Nephron progenitor cell (in vitro differentiated cells): ENCODE measurements around the gene PHRF1.
A peak's percentile ranks its signal among the peaks of the same experiment; 100 is the strongest.

Experiments used
- DNase-seq: peaks from one replicate; pipeline ENCODE4 v3.0.0; 2021
- H3K27ac Mint-ChIP-seq: 2 replicates; pipeline ENCODE4 v1.8.0; 2021; ENCODE audit warnings: mild to moderate bottlenecking, moderate library complexity, mixed read lengths
- H3K27me3 Mint-ChIP-seq: 2 replicates; pipeline ENCODE4 v1.8.0; 2021; ENCODE audit warnings: mild to moderate bottlenecking, low read depth, mixed read lengths; ENCODE audit not compliant: poor library complexity
- H3K36me3 Mint-ChIP-seq: 2 replicates; pipeline ENCODE4 v1.8.0; 2021; ENCODE audit warnings: low read depth, mixed read lengths
- H3K4me1 Mint-ChIP-seq: 2 replicates; pipeline ENCODE4 v1.8.0; 2021; ENCODE audit warnings: mixed read lengths
- H3K4me3 Mint-ChIP-seq: 2 replicates; pipeline ENCODE4 v1.8.0; 2021; ENCODE audit warnings: mild to moderate bottlenecking, moderate library complexity, mixed read lengths
- H3K9me3 Mint-ChIP-seq: 2 replicates; pipeline ENCODE4 v1.8.0; 2021; ENCODE audit warnings: mild to moderate bottlenecking, moderate library complexity, mixed read lengths
- TF ChIP-seq, protein P1 (sequence below): fragments of 200-600 bp; sonication (generic); IDR thresholded peaks from 2 replicates; pipeline ENCODE4 v1.5.0; 2021; ENCODE audit warnings: antibody characterized with exemption

Gene PHRF1

DNA sequence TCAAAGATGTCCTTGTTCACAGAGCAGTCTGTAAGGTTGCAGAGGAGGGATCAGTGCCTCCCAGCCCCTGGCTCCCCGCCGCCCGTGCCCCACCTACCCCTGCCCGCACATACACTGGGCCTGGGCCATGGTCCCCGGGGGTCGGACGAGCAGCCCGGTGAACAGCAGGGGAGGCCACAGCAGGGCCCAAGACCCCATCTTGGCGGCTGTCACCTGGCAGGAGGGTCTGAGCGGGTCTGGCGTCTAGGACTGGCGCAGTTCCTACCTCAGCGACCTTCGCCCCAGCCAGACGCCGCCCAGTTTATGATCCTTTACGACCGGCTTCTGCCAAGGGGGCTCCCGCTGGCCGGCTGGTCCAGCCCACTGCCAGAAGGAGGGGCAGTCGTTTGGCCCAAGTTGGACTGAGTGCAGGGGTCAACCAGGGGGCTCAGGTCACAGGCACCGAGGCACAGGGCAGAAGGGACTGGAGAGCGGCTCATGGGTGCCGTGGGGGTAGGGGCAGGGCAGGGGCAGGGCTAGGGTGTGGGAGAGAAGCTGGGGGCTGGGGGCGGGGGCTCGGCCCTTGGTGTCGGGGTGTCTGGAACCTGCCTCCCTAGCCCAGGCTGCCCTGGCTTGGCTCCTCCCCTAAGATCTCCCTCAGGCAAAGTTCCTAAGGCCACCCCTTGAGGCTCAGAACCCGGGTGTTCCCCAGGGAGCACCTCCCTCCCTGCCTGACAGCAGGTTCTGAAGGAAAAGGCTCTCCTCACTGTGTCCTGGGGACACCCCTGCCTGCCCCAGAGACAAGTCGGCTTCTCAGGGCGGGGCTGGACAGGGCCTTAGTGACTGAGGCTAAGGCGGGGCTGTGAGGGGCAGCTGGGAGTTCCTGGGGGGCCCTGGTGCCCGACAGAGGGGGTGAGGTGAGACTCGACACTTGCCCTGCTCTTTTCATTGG lies 48.7 kb downstream of the PHRF1 start, which contains the start of gene CDHR5:
CDHR5 (minus strand) TSS at position 251 of the 931 bp plus-strand sequence; CDS start at position 198, 53 bp downstream.
- peaks cover 50% of the 10 kb centered on the region for H3K4me1 Mint-ChIP-seq
- H3K27ac Mint-ChIP-seq, result no peak within 1 kb of the TSS
- peaks cover 22% of the 10 kb centered on the region for H3K36me3 Mint-ChIP-seq
- DNase-seq, result peak; percentile 59
- TF ChIP-seq, protein P1, sequence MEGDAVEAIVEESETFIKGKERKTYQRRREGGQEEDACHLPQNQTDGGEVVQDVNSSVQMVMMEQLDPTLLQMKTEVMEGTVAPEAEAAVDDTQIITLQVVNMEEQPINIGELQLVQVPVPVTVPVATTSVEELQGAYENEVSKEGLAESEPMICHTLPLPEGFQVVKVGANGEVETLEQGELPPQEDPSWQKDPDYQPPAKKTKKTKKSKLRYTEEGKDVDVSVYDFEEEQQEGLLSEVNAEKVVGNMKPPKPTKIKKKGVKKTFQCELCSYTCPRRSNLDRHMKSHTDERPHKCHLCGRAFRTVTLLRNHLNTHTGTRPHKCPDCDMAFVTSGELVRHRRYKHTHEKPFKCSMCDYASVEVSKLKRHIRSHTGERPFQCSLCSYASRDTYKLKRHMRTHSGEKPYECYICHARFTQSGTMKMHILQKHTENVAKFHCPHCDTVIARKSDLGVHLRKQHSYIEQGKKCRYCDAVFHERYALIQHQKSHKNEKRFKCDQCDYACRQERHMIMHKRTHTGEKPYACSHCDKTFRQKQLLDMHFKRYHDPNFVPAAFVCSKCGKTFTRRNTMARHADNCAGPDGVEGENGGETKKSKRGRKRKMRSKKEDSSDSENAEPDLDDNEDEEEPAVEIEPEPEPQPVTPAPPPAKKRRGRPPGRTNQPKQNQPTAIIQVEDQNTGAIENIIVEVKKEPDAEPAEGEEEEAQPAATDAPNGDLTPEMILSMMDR, result no peak
- peaks cover 20% of the 10 kb centered on the region for H3K9me3 Mint-ChIP-seq
- H3K27me3 Mint-ChIP-seq, result peaks cover 20% of the 10 kb centered on the region
- H3K4me3 Mint-ChIP-seq, result no peak within 1 kb of the TSS

DNA sequence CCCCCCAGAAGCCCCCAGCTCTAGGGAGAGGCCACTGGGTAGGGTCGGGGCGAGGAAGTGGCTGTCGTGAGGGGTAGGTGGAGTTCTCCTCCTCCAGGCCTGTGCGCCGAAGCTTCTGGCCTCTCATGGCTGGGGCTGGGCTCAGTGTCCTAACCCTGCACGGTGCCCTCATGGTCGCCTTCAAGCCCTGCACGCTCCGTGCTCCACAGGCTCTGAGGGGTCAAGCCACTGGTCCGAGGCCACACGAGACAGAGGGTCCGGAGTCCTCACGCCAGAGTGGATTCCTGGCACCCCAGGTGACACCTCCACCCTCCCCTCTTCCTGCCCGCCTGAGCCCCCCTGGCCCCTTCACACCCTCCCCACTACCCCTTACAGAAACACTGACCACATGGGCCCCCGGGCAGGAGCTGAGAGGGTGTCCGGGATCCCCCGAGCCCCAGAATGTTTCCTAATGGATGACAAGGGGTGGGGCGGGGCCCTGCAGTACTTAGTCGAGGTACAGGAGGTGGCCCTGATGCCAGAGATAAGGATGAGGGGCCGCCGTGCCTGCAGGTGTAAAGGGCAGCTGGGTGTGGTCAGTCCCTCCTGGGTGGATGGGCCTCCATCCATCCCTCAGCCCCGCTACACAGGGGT lies 49.5 kb downstream of the PHRF1 start:
- TF ChIP-seq, protein P1, result no peak
- no peak for DNase-seq
- Mint-ChIP-seq H3K4me3 (no peak overlapping the region), H3K9me3 (peaks cover 20% of the 10 kb centered on the region), H3K27me3 (peaks cover 20% of the 10 kb centered on the region), H3K4me1 (peaks cover 50% of the 10 kb centered on the region), H3K27ac (no peak overlapping the region), H3K36me3 (peaks cover 22% of the 10 kb centered on the region)

DNA sequence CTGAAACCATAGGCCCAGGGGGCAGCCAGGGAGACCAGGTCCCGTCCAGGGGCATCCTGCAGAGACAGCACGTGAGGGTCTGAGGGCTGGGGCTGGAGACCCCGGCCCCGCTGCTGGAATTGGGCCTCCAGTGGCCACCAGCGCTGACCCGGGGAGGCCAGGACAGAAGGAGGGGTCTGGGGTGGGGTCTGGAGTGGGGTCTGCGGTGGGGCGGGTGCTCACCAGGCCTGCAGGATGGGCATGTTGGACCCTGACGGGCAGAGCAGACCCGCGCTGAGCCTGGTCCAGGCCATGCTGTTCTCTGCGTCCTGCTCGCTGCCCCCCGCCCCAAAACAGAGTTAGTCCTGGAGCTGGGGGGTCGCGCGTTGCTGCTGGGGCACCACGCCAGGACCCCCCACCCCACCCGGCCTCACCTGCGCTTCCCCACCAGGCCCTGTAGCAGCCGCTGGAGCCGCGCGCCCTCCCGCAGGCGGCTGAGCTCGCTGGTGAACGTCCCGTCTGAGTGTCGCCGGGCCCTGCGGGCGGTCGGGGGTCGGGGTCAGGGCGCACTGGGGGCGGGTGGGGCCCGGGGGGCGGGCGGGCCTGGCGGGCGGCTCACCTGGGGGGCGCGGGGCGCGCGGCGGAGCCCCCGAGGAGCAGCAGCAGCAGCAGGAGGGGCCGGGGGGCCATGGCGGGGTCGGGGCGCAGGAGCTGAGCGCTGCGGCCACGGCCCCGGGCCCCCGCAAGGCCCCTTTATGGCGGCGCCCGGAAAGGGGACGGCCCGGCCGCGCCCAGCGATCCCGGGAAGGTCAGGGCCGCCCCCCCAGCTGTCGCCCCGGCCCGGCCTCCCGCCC lies 50.4 kb downstream of the PHRF1 start, which contains the start of gene SCT:
SCT (minus strand) TSS at position 707 of the 833 bp plus-strand sequence; CDS start at position 669, 38 bp downstream.
- no peak within 1 kb of the TSS for H3K27ac Mint-ChIP-seq
- H3K4me3 Mint-ChIP-seq, result peak within 1 kb of the TSS; percentile 74
- peaks cover 50% of the 10 kb centered on the region for H3K4me1 Mint-ChIP-seq
- TF ChIP-seq, protein P1, result no peak
- peaks cover 20% of the 10 kb centered on the region for H3K9me3 Mint-ChIP-seq
- DNase-seq, result no peak
- H3K36me3 Mint-ChIP-seq, result peaks cover 22% of the 10 kb centered on the region
- H3K27me3 Mint-ChIP-seq, result peaks cover 20% of the 10 kb centered on the region

DNA sequence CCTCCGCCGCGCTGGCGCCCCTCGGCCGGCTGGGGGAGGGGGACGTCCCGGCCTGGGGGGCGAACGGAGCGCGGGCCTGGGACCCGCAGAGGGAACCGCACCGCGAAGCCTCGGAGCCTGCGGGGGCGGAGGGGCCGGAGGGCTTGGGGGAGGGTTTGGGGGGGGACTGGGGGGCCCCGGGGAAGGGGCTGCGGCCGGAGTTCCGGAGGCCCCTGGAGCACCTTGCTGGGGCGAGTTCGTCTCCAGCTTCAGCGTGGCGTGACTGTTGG lies 51.0 kb downstream of the PHRF1 start:
- peaks cover 23% of the 10 kb centered on the region for H3K36me3 Mint-ChIP-seq
- no peak overlapping the region for H3K27ac Mint-ChIP-seq
- peaks cover 50% of the 10 kb centered on the region for H3K4me1 Mint-ChIP-seq
- no peak overlapping the region for H3K4me3 Mint-ChIP-seq
- peaks cover 20% of the 10 kb centered on the region for H3K27me3 Mint-ChIP-seq
- H3K9me3 Mint-ChIP-seq, result peaks cover 20% of the 10 kb centered on the region
- DNase-seq, result no peak
- TF ChIP-seq, protein P1, result no peak

DNA sequence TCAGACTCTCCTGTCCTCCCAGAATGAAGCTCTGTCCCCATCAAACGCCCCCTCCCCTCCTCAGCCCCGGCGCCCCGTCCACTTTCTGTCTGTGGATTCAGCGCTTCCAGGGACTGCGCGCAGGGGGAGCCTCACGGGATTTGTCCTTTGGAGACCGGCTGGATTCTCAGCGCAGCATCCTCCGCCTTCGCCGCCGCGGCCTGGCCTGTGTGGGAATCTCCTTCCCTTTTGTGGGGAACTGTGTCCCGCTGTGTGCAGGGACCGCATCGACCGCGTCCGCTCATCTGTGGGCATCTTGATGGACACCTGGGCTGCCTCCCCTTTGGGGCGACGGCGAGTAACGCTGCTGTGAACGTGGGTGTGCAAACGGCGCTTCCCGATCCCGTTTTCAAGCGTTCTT lies 51.8 kb downstream of the PHRF1 start:
- no peak overlapping the region for H3K27ac Mint-ChIP-seq
- peaks cover 31% of the 10 kb centered on the region for H3K36me3 Mint-ChIP-seq
- DNase-seq, result no peak
- H3K4me3 Mint-ChIP-seq, result peak overlapping the region; percentile 74
- peaks cover 20% of the 10 kb centered on the region for H3K9me3 Mint-ChIP-seq
- TF ChIP-seq, protein P1, result no peak
- peaks cover 23% of the 10 kb centered on the region for H3K27me3 Mint-ChIP-seq
- peaks cover 49% of the 10 kb centered on the region for H3K4me1 Mint-ChIP-seq
